ENCODE results near the gene DUSP9.
A peak's percentile ranks its signal among the peaks of the same experiment; 100 is the strongest.

DUSP9 gene

GRCh38 chrX:153653556-153653955, 6.6 kb downstream of the DUSP9 start:
- Mint-ChIP-seq H3K4me3 (no peak overlapping the region), H3K27ac (no peak overlapping the region), H3K9me3 (peaks cover 69% of the 10 kb centered on the region), H3K36me3 (ENCODE audit: low read depth) (peaks cover 4% of the 10 kb centered on the region), H3K27me3 (ENCODE audit: low read depth, poor library complexity) (peaks cover 24% of the 10 kb centered on the region), H3K4me1 (peaks cover 8% of the 10 kb centered on the region)
- TF ChIP-seq CTCF (IDR thresholded peaks at IDR 0.05) = no peak
- DNase-seq = no peak

GRCh38 chrX:153657161-153657560, 10.2 kb downstream of the DUSP9 start:
- peaks cover 5% of the 10 kb centered on the region for H3K36me3 Mint-ChIP-seq (ENCODE audit: low read depth)
- DNase-seq = no peak
- no peak overlapping the region for H3K4me3 Mint-ChIP-seq
- H3K27ac Mint-ChIP-seq = no peak overlapping the region
- no peak for TF ChIP-seq CTCF (IDR thresholded peaks at IDR 0.05)
- H3K27me3 Mint-ChIP-seq (ENCODE audit: low read depth, poor library complexity) = peaks cover 47% of the 10 kb centered on the region
- peaks cover 80% of the 10 kb centered on the region for H3K9me3 Mint-ChIP-seq
- no peaks in the 10 kb centered on the region for H3K4me1 Mint-ChIP-seq

GRCh38 chrX:153659268-153659667, 12.3 kb downstream of the DUSP9 start:
- Mint-ChIP-seq H3K27ac (no peak overlapping the region), H3K9me3 (peaks cover 67% of the 10 kb centered on the region), H3K27me3 (ENCODE audit: low read depth, poor library complexity) (peaks cover 68% of the 10 kb centered on the region), H3K4me1 (no peaks in the 10 kb centered on the region), H3K4me3 (no peak overlapping the region), H3K36me3 (ENCODE audit: low read depth) (peaks cover 5% of the 10 kb centered on the region)
- DNase-seq = no peak
- no peak for TF ChIP-seq CTCF (IDR thresholded peaks at IDR 0.05)

- Mint-ChIP-seq H3K4me1 (no peaks in the 10 kb centered on the region), H3K36me3 (ENCODE audit: low read depth) (peaks cover 5% of the 10 kb centered on the region), H3K27ac (no peak overlapping the region), H3K4me3 (no peak overlapping the region), H3K27me3 (ENCODE audit: low read depth, poor library complexity) (peaks cover 84% of the 10 kb centered on the region), H3K9me3 (peaks cover 64% of the 10 kb centered on the region)
- TF ChIP-seq CTCF (IDR thresholded peaks at IDR 0.05) = peak; percentile 34
- DNase-seq = peak; percentile 63
These were observed 15.3 kb downstream of the DUSP9 start for GRCh38 chrX:153662266-153662665.

- no peak overlapping the region for H3K27ac Mint-ChIP-seq
- H3K27me3 Mint-ChIP-seq (ENCODE audit: low read depth, poor library complexity) = peaks cover 73% of the 10 kb centered on the region
- no peaks in the 10 kb centered on the region for H3K36me3 Mint-ChIP-seq (ENCODE audit: low read depth)
- no peak for DNase-seq
- peaks cover 3% of the 10 kb centered on the region for H3K4me1 Mint-ChIP-seq
- TF ChIP-seq CTCF (IDR thresholded peaks at IDR 0.05) = no peak
- H3K9me3 Mint-ChIP-seq = peaks cover 53% of the 10 kb centered on the region
- H3K4me3 Mint-ChIP-seq = no peak overlapping the region
These were observed 18.8 kb downstream of the DUSP9 start for GRCh38 chrX:153665726-153666306.

GRCh38 chrX:153667281-153667955, 20.4 kb downstream of the DUSP9 start:
- DNase-seq = no peak
- Mint-ChIP-seq H3K9me3 (peaks cover 52% of the 10 kb centered on the region), H3K36me3 (ENCODE audit: low read depth) (no peaks in the 10 kb centered on the region), H3K4me3 (peak overlapping the region; percentile 79), H3K27ac (no peak overlapping the region), H3K4me1 (peaks cover 3% of the 10 kb centered on the region), H3K27me3 (ENCODE audit: low read depth, poor library complexity) (peaks cover 65% of the 10 kb centered on the region)
- no peak for TF ChIP-seq CTCF (IDR thresholded peaks at IDR 0.05)
